ENCODE measurements around the gene FAM210B.

DNA sequence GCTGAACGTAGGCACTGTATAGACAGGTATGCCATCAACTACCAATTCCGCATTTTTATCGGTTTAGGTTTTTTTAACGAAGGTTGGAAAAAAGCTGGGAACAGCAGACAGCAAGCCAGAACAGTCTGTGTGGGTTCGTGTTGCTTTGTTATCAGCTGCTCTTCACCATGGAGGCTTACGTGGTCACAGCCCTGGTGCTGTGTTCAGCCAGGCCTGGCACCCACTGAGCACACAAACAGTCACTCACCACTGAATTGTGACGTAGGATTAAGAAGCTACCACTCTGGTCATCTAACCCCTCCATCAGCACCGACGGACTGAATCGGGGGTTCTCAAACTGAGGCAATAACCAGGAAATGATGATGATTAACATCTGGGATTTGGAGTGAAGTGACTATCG is 13.2 kb downstream of the FAM210B start:
- TF ChIP-seq, protein P1, sequence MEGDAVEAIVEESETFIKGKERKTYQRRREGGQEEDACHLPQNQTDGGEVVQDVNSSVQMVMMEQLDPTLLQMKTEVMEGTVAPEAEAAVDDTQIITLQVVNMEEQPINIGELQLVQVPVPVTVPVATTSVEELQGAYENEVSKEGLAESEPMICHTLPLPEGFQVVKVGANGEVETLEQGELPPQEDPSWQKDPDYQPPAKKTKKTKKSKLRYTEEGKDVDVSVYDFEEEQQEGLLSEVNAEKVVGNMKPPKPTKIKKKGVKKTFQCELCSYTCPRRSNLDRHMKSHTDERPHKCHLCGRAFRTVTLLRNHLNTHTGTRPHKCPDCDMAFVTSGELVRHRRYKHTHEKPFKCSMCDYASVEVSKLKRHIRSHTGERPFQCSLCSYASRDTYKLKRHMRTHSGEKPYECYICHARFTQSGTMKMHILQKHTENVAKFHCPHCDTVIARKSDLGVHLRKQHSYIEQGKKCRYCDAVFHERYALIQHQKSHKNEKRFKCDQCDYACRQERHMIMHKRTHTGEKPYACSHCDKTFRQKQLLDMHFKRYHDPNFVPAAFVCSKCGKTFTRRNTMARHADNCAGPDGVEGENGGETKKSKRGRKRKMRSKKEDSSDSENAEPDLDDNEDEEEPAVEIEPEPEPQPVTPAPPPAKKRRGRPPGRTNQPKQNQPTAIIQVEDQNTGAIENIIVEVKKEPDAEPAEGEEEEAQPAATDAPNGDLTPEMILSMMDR (conservative IDR thresholded peaks at IDR 0.05 in 1 of 2, IDR thresholded peaks at IDR 0.05 in 1 of 2; ENCODE audit: low read depth in 1 of 2, low read length in 2 of 2) = no peak
- no peak for TF ChIP-seq EZH2 (IDR thresholded peaks at IDR 0.05; ENCODE audit: low read length, missing control alignments)
